Spleen (tissue), 7 donors: ENCODE results near the gene ALDH5A1.
A peak's percentile ranks its signal among the peaks of the same experiment; 100 is the strongest.

ENCODE experiments used
- POLR2A ChIP-seq, 3 donors: fragments of 450-650 bp; IDR thresholded peaks; one replicate each; pipeline ENCODE4 v1.5.1; 2017; ENCODE audit warnings: antibody characterized with exemption in 3 of 3, mild to moderate bottlenecking in 1 of 3
- TF ChIP-seq, protein P1 (sequence below), 11 experiments: fragments of 200-600 bp in 7 of 11; fragments of 450-650 bp in 4 of 11; sonication (generic) in 4 of 11; IDR thresholded peaks in 8 of 11; conservative IDR thresholded peaks in 3 of 11; 1 replicate in 7 of 11; 2 replicates in 4 of 11; pipeline versions ENCODE4 v1.4.0 to v1.8.0; 2016 to 2021; ENCODE audit warnings: antibody characterized with exemption in 11 of 11, inconsistent platforms in 4 of 11, mild to moderate bottlenecking in 1 of 11
- donor health status: DM: no; HTN: no; CAD: no; lungs with moderate emphysema.
- donor health status: DM: no; HTN: no; CAD: no.
- donor health status: DM: no; HTN: no; CAD: no.

GRCh38 chr6:24493945-24494820 is 586 bp upstream of the ALDH5A1 start:
- TF ChIP-seq, protein P1, sequence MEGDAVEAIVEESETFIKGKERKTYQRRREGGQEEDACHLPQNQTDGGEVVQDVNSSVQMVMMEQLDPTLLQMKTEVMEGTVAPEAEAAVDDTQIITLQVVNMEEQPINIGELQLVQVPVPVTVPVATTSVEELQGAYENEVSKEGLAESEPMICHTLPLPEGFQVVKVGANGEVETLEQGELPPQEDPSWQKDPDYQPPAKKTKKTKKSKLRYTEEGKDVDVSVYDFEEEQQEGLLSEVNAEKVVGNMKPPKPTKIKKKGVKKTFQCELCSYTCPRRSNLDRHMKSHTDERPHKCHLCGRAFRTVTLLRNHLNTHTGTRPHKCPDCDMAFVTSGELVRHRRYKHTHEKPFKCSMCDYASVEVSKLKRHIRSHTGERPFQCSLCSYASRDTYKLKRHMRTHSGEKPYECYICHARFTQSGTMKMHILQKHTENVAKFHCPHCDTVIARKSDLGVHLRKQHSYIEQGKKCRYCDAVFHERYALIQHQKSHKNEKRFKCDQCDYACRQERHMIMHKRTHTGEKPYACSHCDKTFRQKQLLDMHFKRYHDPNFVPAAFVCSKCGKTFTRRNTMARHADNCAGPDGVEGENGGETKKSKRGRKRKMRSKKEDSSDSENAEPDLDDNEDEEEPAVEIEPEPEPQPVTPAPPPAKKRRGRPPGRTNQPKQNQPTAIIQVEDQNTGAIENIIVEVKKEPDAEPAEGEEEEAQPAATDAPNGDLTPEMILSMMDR (IDR thresholded peaks at IDR 0.05 in 8 of 11, conservative IDR thresholded peaks at IDR 0.05 in 3 of 11): peak in 1 of 11 experiments; percentile 46
- no peak for TF ChIP-seq POLR2A (IDR thresholded peaks at IDR 0.05)
